NB4 (cell line): ENCODE data around the gene ASB18.

ENCODE experiments used
- DNase-seq: peaks from one replicate; pipeline ENCODE4 v3.0.0; 2010; ENCODE audit warnings: low read depth
- H3K4me3 ChIP-seq: one replicate; pipeline ENCODE4 v1.5.1; 2011; ENCODE audit warnings: mild to moderate bottlenecking, low read depth, low read length, moderate library complexity
- MYC ChIP-seq: IDR thresholded peaks from 2 replicates; pipeline ENCODE4 v1.6.1; 2011; ENCODE audit warnings: low read depth, low read length
- POLR2A ChIP-seq: IDR thresholded peaks from 2 replicates; pipeline ENCODE4 v1.6.1; 2011; ENCODE audit warnings: mild to moderate bottlenecking; ENCODE audit not compliant: insufficient read length; ENCODE audit errors: extremely low read depth
- TF ChIP-seq, protein P1 (sequence below): IDR thresholded peaks from one replicate; pipeline ENCODE4 v1.5.1; 2012; ENCODE audit warnings: low read depth, low read length
- TF ChIP-seq, protein P2 (sequence below): IDR thresholded peaks from 2 replicates; pipeline ENCODE4 v1.6.1; 2011; ENCODE audit warnings: low read depth, low read length

The ASB18 gene

DNA sequence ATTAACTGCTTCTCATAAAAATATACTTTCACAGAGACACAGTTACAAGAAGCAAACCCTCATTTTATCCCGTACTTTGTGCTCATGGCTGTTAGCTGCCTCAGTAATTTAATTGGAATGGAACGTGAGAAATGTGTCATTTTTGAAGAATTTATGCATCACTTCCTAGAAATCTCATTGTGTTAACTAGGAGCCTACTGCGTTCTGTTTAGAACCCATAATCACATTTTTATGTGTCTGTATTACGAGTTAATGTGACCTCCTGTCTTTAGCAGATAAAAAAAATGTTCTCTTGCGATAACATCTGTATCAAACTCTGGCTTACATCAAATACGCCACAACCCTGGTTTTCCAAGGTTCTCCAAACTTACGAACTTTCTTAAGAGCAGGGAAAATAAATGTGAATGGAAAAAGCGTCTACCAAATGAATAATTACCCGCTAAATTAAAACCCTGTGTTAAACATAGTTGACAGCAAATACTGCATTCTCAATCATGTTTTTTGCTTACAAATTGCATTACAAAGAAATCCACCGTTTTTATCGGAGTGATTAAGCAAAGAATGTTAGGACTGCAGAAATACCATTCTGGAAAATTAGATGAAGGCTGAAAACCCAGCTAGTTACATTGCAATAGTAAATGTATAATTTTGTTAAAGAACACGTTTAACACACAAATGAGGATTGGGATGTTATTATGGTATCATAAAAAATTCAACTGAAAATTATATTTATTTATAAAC, 84.0 kb downstream of the ASB18 start:
- no peak overlapping the region for H3K4me3 ChIP-seq
- no peak for DNase-seq
- TF ChIP-seq, protein P1, sequence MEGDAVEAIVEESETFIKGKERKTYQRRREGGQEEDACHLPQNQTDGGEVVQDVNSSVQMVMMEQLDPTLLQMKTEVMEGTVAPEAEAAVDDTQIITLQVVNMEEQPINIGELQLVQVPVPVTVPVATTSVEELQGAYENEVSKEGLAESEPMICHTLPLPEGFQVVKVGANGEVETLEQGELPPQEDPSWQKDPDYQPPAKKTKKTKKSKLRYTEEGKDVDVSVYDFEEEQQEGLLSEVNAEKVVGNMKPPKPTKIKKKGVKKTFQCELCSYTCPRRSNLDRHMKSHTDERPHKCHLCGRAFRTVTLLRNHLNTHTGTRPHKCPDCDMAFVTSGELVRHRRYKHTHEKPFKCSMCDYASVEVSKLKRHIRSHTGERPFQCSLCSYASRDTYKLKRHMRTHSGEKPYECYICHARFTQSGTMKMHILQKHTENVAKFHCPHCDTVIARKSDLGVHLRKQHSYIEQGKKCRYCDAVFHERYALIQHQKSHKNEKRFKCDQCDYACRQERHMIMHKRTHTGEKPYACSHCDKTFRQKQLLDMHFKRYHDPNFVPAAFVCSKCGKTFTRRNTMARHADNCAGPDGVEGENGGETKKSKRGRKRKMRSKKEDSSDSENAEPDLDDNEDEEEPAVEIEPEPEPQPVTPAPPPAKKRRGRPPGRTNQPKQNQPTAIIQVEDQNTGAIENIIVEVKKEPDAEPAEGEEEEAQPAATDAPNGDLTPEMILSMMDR: no peak
- TF ChIP-seq MYC: no peak

DNA sequence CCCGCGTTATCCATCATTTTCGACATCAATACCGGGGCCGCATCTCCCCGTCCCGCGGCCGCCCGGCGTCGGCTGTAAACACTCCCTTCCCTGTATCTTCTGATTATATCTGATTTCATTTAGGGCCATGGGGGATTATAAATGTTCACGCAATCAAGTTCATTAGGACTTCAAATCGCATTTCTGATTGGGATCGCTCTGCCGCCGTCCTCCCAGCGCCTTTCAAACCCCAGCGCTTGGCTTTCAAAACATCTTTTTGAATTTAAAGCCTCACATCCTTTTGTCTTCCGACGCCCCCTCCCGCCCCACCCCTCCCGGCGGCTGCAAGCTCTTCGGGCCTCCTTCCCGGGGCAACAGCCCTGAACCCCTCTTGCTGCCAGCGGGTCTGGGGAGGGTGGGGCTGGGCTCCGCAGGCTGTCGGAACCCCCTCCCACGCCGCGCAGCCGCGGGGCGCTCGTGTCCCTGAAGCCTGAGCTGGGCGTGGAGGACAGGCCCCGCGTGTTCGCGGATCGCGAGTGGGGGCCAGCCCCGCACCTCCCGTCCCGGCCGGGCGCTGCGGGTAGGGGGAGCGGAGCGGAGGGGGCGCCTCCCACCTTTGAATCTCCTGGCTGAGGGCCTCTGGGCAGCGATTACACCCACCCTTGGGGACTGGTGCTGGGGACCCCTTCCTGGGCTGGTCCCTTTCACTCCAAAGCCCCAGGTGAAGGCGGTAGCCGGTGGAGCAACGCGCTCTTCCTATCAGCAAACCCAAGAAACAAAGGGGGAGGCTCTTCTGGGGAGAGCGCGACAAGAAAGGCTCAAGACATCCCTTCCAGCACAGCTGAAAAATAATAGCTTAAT, 84.8 kb downstream of the ASB18 start:
- H3K4me3 ChIP-seq: no peak overlapping the region
- TF ChIP-seq POLR2A (no peak), MYC (no peak)
- TF ChIP-seq, protein P2, sequence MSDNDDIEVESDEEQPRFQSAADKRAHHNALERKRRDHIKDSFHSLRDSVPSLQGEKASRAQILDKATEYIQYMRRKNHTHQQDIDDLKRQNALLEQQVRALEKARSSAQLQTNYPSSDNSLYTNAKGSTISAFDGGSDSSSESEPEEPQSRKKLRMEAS: no peak
- TF ChIP-seq, protein P1: no peak
- no peak for DNase-seq

DNA sequence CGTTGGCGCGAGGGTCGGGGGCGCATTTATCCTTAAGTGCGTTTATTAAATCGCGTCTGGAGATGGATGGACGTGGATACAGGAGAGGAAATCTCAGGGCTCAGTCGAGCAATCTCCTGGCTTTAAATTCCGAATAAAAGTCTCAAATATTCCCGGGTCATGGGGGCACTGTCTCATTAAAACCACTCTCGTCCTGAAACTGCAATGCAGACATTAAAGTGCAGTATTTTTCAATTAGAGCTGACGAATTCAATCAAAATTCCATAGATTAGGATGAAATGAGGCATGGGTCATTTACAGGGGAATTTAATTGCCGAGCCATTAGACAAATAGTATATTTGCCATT, 85.3 kb downstream of the ASB18 start:
- no peak for DNase-seq
- no peak overlapping the region for H3K4me3 ChIP-seq
- TF ChIP-seq MYC (no peak), POLR2A (no peak)
- TF ChIP-seq, protein P2: no peak
- TF ChIP-seq, protein P1: no peak

DNA sequence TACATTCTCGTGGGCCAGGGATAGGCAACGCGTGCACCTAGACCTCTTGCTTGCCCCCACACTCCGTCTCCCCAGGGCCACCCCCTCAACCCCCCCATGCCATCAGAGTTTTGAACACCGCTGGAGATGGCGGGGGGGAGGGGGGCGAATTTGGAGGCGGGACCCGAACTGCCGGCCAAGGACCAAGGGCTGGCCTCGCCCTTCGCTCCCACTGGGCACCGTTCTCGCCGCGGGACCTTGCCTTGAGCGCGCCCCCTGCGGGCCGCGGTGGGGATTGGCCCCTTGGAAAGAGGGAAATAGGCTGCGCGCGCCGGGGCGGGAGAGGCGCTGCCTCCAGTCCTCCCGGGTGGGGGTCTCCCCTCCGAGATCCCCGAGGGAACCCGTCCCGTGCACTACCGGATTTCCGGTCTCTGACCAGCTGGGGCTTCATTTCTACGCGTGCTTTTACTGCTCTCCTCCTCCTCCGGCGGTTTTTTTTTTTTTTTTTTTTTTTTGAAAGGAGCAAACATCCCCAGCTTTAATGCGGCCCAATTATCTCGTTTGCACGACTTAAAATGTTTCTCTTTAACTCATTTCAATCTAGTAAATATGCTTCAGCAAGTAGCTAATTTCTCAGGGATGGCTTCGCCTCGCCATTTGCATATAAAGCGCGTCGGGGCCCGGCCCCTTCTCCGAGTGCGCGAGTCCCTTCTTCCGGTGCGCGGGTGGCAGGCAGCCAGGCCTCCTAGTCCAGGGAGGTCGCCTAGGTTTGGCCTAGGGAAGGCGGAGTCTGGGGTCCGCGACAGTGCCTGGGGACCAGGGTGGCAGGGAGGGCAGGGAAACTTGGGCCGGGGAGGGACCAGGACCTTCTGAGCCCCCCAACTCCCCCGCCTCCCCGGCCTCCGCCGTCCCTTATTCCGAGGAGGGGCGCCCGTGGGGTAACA, 86.0 kb downstream of the ASB18 start:
- TF ChIP-seq, protein P2: no peak
- TF ChIP-seq, protein P1: peak; percentile 86
- peak; percentile 87 for DNase-seq
- peak overlapping the region; percentile 29 for H3K4me3 ChIP-seq

DNA sequence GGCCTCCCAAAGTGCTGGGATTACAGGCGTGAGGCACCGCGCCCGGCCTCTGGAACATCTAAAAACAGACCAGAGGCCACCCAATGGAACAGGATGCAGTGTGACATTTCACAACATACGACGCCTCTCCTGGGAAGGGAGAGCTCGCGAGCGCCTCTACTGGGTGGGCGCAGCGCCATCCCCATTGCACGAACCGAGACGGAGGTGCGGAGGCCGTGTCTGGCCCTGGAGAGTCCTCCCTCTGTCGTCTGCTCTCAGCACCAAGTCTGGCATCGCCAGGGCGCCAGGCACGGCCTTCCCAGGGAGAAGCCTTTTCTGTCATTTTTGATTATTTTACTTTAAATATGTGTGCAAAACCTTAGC, 86.6 kb downstream of the ASB18 start:
- TF ChIP-seq POLR2A (no peak), MYC (no peak)
- TF ChIP-seq, protein P1: no peak
- TF ChIP-seq, protein P2: no peak
- DNase-seq: peak; percentile 27
- H3K4me3 ChIP-seq: no peak overlapping the region
